GM19468 (cell line): ENCODE data around the gene TMEM86B.
"Not testable (repeated sequence)": the region's sequence is repeated elsewhere in the genome, so short reads cannot be mapped to it uniquely, and the experiment has no call there.

Experiments
- ATAC-seq: cut with Tn5 transposase; IDR thresholded peaks from one replicate; pipeline ENCODE4 v1.9.1; 2021; ENCODE audit warnings: mild to moderate bottlenecking, moderate library complexity, moderate number of reproducible peaks; ENCODE audit not compliant: unreplicated experiment; ENCODE audit errors: extremely low read depth

The TMEM86B gene

GRCh38 chr19:55224679-55225414 is 3.7 kb downstream of the TMEM86B start:
- not testable (repeated sequence) for ATAC-seq

- no peak for ATAC-seq
Observed at GRCh38 chr19:55224038-55224665, 4.4 kb downstream of the TMEM86B start.

GRCh38 chr19:55223291-55224037 is 5.1 kb downstream of the TMEM86B start:
- ATAC-seq: no peak

- ATAC-seq: no peak
Observed at GRCh38 chr19:55220525-55220924, 8.0 kb downstream of the TMEM86B start.

GRCh38 chr19:55216461-55217198 is 11.9 kb downstream of the TMEM86B start:
- ATAC-seq: no peak

- no peak for ATAC-seq
Observed at GRCh38 chr19:55213547-55213946, 15.0 kb downstream of the TMEM86B start.

- ATAC-seq: no peak
Observed at GRCh38 chr19:55212447-55212846, 16.1 kb downstream of the TMEM86B start.

GRCh38 chr19:55209693-55210472 is 18.7 kb downstream of the TMEM86B start:
- ATAC-seq: no peak

- no peak for ATAC-seq
Observed at GRCh38 chr19:55208880-55209692, 19.5 kb downstream of the TMEM86B start, which contains the start of gene PTPRH. PTPRH (minus strand) TSS chr19:55209501; CDS start chr19:55209433, 68 bp downstream.

- ATAC-seq: no peak
Observed at GRCh38 chr19:55206664-55207500, 21.7 kb downstream of the TMEM86B start.

- ATAC-seq: not testable (repeated sequence)
Observed at GRCh38 chr19:55202199-55202598, 26.4 kb downstream of the TMEM86B start.

- no peak for ATAC-seq
Observed at GRCh38 chr19:55199620-55200204, 28.9 kb downstream of the TMEM86B start.

- no peak for ATAC-seq
Observed at GRCh38 chr19:55198651-55199050, 29.9 kb downstream of the TMEM86B start.

GRCh38 chr19:55197528-55197927 is 31.0 kb downstream of the TMEM86B start:
- no peak for ATAC-seq

GRCh38 chr19:55196803-55197202 is 31.8 kb downstream of the TMEM86B start:
- ATAC-seq: no peak

GRCh38 chr19:55193481-55193880 is 35.1 kb downstream of the TMEM86B start:
- ATAC-seq: no peak

- no peak for ATAC-seq
Observed at GRCh38 chr19:55189403-55189835, 39.1 kb downstream of the TMEM86B start.
